Measurements from ENCODE around the gene UXT.
"Not testable (repeated sequence)": the region's sequence is repeated elsewhere in the genome, so short reads cannot be mapped to it uniquely, and the experiment has no call there.

Gene UXT

DNA sequence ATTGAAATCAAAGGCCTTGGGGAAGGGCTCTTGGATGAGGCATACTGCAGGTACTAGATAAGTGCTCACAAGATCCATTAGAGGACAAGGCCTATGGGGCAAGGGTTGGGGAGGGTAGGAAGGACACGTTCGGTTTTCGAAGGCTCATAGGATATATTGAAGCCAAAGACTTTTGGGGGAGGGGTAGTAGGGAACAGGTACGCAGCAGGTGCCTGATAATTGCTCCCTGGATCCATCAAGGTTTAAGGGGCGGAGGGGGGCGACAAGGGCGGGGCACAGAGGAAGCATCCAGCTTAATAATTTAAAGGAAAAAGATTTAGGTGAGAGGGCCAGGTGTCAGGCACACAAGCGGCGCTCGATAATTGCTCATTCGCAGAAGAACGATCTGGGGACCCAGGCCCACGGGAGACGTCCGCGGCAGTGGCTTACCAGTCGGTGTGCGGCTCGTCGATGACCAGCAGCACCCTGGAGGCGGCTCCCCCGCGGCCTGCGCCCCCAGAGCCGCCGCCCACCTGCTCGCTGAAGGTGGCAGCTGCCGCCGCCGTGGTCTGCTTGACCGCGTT, 40.0 kb downstream of the UXT start:
- no peak for DNase-seq (ENCODE audit: low read depth in 2 of 2, low spot score in 1 of 2)

DNA sequence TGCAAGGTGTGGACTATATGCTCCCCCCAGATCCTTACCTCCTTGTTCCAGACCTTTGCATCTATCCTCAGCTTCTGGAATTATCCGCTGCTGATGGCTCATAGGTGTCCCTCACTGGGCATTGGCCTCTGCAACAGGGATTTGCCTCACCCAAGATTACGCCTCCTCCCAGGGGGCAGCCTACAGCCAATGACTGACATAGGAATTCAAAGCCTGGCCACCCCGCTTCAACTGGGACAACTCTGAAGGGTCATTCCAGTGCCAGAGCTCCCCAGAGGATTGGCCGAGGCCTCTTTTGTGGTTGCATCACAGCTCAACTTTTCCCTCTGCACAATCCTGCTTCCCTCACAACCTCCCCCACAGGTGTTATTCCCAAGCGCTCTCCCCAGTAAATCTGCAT, 44.4 kb downstream of the UXT start:
- DNase-seq (ENCODE audit: low read depth in 2 of 2, low spot score in 1 of 2) = no peak

DNA sequence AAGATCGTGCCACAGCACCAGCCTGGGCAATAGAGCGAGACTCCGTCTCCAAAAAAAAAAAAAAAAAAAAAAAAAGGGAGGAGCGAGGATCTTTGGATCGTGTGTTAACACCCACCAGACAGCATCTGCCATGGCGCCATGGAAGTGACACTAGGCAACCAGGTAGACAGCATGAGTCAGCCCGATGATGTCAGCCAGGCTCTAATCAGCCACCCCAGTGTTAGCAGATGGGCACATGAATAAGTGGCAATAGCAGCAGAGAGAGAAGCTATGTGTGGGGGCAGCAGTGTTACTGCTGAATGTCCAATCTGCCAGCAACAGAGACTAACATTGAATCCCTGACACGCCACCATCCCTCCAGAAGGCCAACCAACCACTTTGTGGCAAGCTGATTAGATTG, 45.9 kb downstream of the UXT start:
- no peak for DNase-seq (ENCODE audit: low read depth in 2 of 2, low spot score in 1 of 2)

DNA sequence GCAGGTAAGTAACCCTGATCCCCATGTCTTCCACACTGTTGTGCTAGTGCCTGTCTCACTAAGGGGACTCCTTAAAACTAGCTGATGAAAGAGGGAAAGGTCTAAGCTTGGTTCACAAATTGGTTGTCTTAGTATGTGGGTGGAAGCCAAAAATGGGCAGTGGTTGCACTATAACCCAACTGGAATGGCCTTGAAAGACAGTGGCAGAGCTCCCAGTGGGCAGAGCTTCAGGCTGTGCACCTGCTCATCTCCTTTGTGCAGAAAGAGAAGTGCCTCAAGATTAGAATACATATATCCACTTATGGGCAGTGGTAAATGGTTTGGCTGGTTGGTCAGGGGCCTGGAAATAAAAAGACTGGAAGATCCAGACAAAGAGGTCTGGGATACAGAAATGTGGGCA, 46.6 kb downstream of the UXT start:
- DNase-seq (ENCODE audit: low read depth in 2 of 2, low spot score in 1 of 2) = no peak

DNA sequence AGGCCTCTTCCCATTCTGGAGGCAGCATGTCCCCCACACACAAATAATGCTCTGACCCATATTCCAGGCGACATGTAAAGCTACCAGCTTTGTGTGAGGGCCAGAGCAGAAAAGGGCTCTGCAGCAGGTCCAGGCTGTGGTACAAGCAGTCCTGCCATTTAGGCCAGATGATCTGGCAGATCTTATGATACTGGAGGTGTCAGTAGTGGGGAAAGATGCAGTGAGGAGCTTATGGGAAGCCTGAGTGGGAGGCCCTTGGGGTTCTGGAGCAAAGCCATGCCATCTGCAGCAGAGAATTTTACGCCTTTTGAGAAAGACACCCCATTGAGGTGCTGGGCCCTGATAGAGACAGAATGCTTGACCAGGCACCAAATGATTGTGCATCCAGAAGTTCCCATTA, 47.1 kb downstream of the UXT start:
- no peak for DNase-seq (ENCODE audit: low read depth in 2 of 2, low spot score in 1 of 2)

DNA sequence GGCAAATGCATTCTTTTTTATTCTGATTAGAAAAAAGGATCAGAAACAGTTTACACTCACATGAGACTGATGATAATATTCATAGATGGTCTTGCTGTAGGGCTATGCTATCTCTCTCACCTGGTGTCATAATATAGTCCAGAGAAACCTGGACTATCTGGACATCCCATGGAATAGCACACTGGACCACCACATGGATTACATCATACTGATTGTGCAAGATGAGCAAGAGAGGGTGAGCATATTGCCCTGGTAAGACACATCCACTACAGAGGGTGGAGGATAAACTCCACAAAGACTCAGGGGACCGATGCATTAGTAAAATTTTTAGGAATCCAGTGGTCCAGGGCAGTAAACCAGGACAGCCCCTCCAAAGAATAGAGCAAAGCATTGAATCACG, 47.5 kb downstream of the UXT start:
- DNase-seq (ENCODE audit: low read depth in 2 of 2, low spot score in 1 of 2) = no peak

DNA sequence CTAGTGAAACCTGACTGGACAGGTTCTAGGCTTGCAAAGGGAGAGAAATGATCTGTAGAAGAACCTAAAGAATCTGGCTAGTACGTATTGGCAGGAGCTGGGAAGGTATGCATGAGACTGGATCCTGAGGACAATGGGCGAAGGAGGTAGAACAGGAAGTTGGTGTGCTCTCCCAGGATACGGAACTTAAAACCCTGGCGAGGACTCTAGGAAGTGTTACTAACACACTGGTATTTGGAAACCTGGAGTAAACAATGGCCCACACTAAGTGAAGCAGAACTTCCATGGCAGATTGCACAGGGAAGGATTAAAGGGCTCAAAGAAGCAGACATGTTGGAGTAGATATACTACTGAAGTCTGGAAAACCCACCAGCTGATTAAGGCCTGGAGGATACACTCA, 48.5 kb downstream of the UXT start:
- no peak for DNase-seq (ENCODE audit: low read depth in 2 of 2, low spot score in 1 of 2)

DNA sequence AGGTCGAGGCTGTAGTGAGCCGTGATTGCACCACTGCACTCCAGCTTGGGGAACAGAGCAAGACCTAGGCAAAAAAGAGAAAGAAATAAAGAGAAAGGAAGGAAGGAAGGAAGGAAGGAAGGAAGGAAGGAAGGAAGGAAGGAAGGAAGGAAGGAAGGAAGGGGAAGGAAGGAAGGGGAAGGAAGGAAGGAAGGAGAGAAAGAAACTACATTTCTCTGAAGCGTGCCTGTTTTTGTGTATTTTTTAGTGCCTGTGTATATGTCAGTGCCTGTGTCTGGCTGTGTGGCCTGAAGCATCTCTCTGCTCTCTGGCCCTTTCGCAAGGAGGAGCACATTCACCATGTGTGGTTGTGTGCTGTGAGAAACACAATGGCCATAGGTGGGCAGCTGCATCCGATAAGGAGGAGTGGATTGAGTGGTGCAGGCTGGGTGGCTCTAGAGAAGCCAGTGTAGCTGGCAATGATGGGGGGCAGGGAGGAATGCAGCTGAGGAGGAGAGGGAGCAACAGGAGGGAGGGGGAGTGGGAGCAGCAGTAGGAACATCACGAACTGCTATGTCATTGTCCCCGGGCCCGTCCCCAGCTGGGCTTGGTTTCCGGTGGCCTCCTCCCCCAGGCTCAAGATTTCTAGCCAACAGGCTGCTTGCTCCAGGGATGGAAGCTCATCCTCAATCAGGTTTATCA, 50.7 kb downstream of the UXT start:
- no peak for DNase-seq (ENCODE audit: low read depth in 2 of 2, low spot score in 1 of 2)

DNA sequence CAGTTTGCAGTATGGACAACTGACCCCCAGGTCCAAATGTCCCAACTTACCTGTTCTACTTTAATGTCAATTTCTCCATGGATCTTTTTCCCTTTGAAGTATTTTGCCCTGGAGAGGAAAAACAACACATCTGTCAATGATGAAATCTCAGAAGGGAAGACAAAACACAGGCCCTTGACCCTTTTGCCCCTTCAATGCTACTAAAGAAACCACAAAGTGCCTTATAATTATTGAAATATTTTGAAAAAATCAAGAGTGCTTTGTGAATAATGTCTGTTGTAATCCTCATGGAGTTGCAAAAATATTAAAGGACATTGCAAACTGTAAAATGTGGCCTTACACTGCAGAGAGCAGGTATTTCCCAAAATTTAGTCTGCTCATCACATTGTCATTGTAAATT, 51.9 kb downstream of the UXT start:
- DNase-seq (ENCODE audit: low read depth in 2 of 2, low spot score in 1 of 2) = no peak

DNA sequence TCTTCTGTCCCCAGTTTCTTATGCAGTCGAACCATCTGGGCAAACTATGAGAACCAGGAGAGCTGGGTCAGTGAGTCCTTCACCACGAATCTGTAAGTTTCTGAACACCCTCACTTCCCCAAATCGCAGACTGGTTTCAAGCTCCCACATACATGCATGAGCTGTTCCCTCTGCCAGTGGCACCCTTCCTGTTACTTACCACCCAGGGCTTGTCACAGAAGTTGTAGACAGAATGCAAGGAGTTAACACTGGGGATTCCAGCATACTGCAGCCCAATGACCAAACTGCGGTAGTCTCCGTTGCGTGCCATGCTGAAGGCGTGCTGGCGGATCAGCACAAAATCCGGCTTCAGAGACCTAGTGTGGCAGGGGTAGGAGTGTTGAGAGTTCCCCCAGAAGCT, 54.0 kb downstream of the UXT start:
- no peak for DNase-seq (ENCODE audit: low read depth in 2 of 2, low spot score in 1 of 2)

DNA sequence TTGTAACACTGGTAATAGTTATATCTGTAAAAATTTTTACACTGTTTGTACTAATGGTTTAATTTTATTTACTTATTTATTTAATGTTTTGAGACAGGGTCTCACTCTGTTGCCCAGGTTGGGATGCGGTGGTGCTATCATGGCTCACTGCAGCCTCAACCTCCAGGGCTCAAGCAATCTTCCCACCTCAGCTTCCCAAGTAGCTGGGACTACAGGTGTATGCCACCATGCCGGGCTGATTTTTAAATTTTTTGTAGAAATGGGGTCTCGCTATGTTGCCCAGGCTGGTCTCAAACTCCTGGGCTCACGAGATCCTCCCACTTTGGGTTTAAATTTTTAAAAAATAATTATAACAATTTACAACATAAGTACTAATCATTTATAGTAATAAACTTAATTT, 55.9 kb downstream of the UXT start:
- DNase-seq (ENCODE audit: low read depth in 2 of 2, low spot score in 1 of 2) = not testable (repeated sequence)

Data from stimulated activated CD8-positive, alpha-beta memory T cell treated with anti-CD3 and anti-CD28 coated beads, Interleukin-4, amount 100 ng/mL, for 4 hours (primary cell).